DOHH2 (cell line): ENCODE results near the gene PPM1J.

Source experiments
- H3F3A ChIP-seq: fragments of 200-600 bp; sonication (generic), shearing (Covaris generic); 2 replicates; pipeline ENCODE4 v1.6.0; 2016; ENCODE audit warnings: antibody characterized with exemption, mild to moderate bottlenecking; ENCODE audit not compliant: control insufficient read depth, insufficient read depth
- H3K27ac ChIP-seq: fragments of 200-600 bp; sonication (generic); 2 replicates; pipeline ENCODE4 v1.5.1; 2014; ENCODE audit warnings: low read depth, mild to moderate bottlenecking, low read length, moderate library complexity
- H3K27me3 ChIP-seq: fragments of 200-600 bp; sonication (generic); 2 replicates; pipeline ENCODE4 v1.6.1; 2014; ENCODE audit warnings: mild to moderate bottlenecking, low read length, mixed read lengths; ENCODE audit not compliant: control insufficient read depth
- H3K36me3 ChIP-seq: fragments of 200-600 bp; sonication (generic); 2 replicates; pipeline ENCODE4 v1.6.1; 2014; ENCODE audit warnings: mild to moderate bottlenecking, low read length, moderate library complexity, mixed read lengths; ENCODE audit not compliant: control insufficient read depth
- H3K4me1 ChIP-seq: fragments of 200-600 bp; sonication (generic); 2 replicates; pipeline ENCODE4 v1.6.1; 2014; ENCODE audit warnings: mild to moderate bottlenecking, low read length, mixed read lengths; ENCODE audit not compliant: control insufficient read depth
- H3K4me2 ChIP-seq: fragments of 200-600 bp; sonication (generic); 2 replicates; pipeline ENCODE4 v1.6.0; 2014; ENCODE audit warnings: mild to moderate bottlenecking, low read length, moderate library complexity
- H3K4me3 ChIP-seq: fragments of 200-600 bp; sonication (generic); 2 replicates; pipeline ENCODE4 v1.5.1; 2014; ENCODE audit warnings: mild to moderate bottlenecking, low read length, mixed read lengths
- H3K79me2 ChIP-seq: fragments of 200-600 bp; sonication (generic); 2 replicates; pipeline ENCODE4 v1.6.1; 2014; ENCODE audit warnings: mild to moderate bottlenecking, low read length, mixed read lengths; ENCODE audit not compliant: control insufficient read depth
- H3K9me2 ChIP-seq: fragments of 200-600 bp; sonication (generic); replicated peaks from 2 replicates; pipeline ENCODE4 v1.6.1; 2014; ENCODE audit warnings: mild to moderate bottlenecking, low read length, mixed read lengths; ENCODE audit not compliant: control insufficient read depth
- H3K9me3 ChIP-seq: fragments of 200-600 bp; sonication (generic); 2 replicates; pipeline ENCODE4 v1.6.1; 2014; ENCODE audit warnings: antibody characterized with exemption, low read length, mixed read lengths; ENCODE audit not compliant: control insufficient read depth, insufficient read depth
- H4K20me1 ChIP-seq: fragments of 200-600 bp; sonication (generic); 2 replicates; pipeline ENCODE4 v1.6.0; 2014; ENCODE audit warnings: low read depth, mild to moderate bottlenecking, antibody characterized with exemption, low read length, moderate library complexity; ENCODE audit not compliant: control insufficient read depth, insufficient read depth
- CTCF ChIP-seq: fragments of 200-600 bp; sonication (generic); IDR thresholded peaks from one replicate; pipeline ENCODE4 v1.5.1; 2014; ENCODE audit warnings: antibody characterized with exemption, mild to moderate bottlenecking, low read depth, low read length; ENCODE audit not compliant: poor library complexity, severe bottlenecking
- EZH2phosphoT487 ChIP-seq: fragments of 200-600 bp; sonication (generic); IDR thresholded peaks from 2 replicates; pipeline ENCODE4 v1.6.1; 2017; ENCODE audit warnings: borderline replicate concordance, mild to moderate bottlenecking, antibody characterized with exemption, low read length, moderate library complexity, mixed read lengths

PPM1J gene

GRCh38 chr1:112710586-112710985 lies 4.5 kb downstream of the PPM1J start:
- H3K4me3 ChIP-seq = no peak overlapping the region

GRCh38 chr1:112710159-112710558 lies 5.0 kb downstream of the PPM1J start:
- H3K9me3 ChIP-seq = no peaks in the 10 kb centered on the region
- H3K36me3 ChIP-seq = no peaks in the 10 kb centered on the region
- H3K9me2 ChIP-seq = no peaks in the 10 kb centered on the region
- H3K4me3 ChIP-seq = no peak overlapping the region
- H3K4me2 ChIP-seq = no peak overlapping the region
- H4K20me1 ChIP-seq = 0 out of 2 replicates have a peak, but pooled peaks cover 4% of the 10 kb centered on the region
- H3K4me1 ChIP-seq = peaks cover 47% of the 10 kb centered on the region
- H3K27ac ChIP-seq = no peak overlapping the region
- no peaks in the 10 kb centered on the region for H3K79me2 ChIP-seq
- TF ChIP-seq CTCF = no peak
- TF ChIP-seq EZH2phosphoT487 = no peak
- H3F3A ChIP-seq = 0 out of 2 replicates have a peak, but pooled peaks cover 6% of the 10 kb centered on the region
- peaks cover 10% of the 10 kb centered on the region for H3K27me3 ChIP-seq

More at GRCh38 chr1:112710586-112710985, 4.5 kb downstream of the PPM1J start:
- TF ChIP-seq EZH2phosphoT487 (no peak), CTCF (no peak)
- Histone ChIP-seq H3K4me2 (no peak overlapping the region), H3K9me2 (no peaks in the 10 kb centered on the region), H3K79me2 (no peaks in the 10 kb centered on the region), H3F3A (0 out of 2 replicates have a peak, but pooled peaks cover 3% of the 10 kb centered on the region), H3K4me1 (peaks cover 45% of the 10 kb centered on the region), H3K27ac (no peak overlapping the region), H3K36me3 (no peaks in the 10 kb centered on the region), H3K27me3 (peaks cover 10% of the 10 kb centered on the region), H3K9me3 (no peaks in the 10 kb centered on the region), H4K20me1 (0 out of 2 replicates have a peak, but pooled peaks cover 4% of the 10 kb centered on the region)

GRCh38 chr1:112708489-112708888 lies 6.6 kb downstream of the PPM1J start:
- TF ChIP-seq EZH2phosphoT487 (no peak), CTCF (no peak)
- H3K4me1 ChIP-seq = peaks cover 45% of the 10 kb centered on the region
- 0 out of 2 replicates have a peak, but pooled peaks cover 6% of the 10 kb centered on the region for H3F3A ChIP-seq
- H3K27ac ChIP-seq = no peak overlapping the region
- H3K9me2 ChIP-seq = no peaks in the 10 kb centered on the region
- no peaks in the 10 kb centered on the region for H3K36me3 ChIP-seq
- H3K4me2 ChIP-seq = no peak overlapping the region
- no peak overlapping the region for H3K4me3 ChIP-seq
- no peaks in the 10 kb centered on the region for H3K79me2 ChIP-seq
- H3K9me3 ChIP-seq = no peaks in the 10 kb centered on the region
- 0 out of 2 replicates have a peak, but pooled peaks cover under 1% of the 10 kb centered on the region for H4K20me1 ChIP-seq
- H3K27me3 ChIP-seq = peaks cover 7% of the 10 kb centered on the region
